Kidney tubule cell (primary cell): ENCODE data around the gene THADA.

Experiments
- DNase-seq: peaks from one replicate; pipeline ENCODE4 v3.0.0-alpha.2; 2018; ENCODE audit warnings: low spot score

Gene THADA

GRCh38 chr2:43509886-43510285 is 86.0 kb downstream of the THADA start:
- no peak for DNase-seq

DNA sequence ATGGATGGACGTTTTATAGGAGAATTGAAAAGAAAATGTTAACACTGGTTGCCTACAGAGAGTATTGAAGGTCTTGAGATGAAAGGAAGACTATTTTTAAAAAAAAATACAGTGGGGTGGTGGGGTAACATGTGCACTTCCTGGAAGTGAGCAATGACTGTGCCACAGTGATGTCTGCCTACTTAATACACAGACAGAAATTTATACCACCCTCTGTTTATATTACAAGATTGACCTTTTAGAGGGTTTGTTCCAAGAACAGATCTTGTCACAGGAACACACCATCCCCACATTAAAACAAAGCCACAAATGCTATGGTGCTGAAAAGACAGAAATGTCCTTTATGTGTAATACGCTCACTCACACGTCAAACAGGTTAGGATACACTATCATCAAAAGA is 87.6 kb downstream of the THADA start:
- DNase-seq: no peak

- peak; percentile 69 for DNase-seq
These were observed 88.7 kb downstream of the THADA start for GRCh38 chr2:43507137-43507536.

GRCh38 chr2:43495727-43496126 is 100.1 kb downstream of the THADA start:
- DNase-seq: peak; percentile 50

- no peak for DNase-seq
These were observed 101.9 kb downstream of the THADA start for GRCh38 chr2:43493954-43494353.

DNA sequence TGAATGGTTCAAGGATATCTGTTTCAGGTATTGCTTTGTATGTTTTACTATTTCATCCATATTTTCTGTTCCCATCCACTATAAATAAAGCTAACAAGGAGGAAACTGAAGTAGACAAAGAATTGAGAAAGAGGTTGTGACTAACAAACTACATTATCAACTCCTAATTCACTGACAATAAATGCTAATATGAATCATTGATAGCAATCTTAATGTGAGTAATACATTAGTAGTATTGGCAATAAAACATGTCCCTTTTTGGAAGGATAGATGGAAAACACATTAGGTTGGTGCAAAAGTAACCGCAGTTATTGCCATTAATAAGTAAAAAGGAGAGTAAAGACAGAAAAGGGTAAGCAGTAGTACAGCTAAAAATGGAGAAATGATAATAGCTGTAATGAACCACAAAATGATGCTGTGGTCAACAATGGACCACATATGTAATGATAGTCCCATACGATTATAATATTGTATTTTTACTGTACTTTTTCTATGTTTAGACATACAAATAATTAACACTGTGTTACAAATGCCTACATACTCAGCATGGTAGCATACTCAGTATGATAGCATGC is 104.7 kb downstream of the THADA start:
- DNase-seq: no peak

DNA sequence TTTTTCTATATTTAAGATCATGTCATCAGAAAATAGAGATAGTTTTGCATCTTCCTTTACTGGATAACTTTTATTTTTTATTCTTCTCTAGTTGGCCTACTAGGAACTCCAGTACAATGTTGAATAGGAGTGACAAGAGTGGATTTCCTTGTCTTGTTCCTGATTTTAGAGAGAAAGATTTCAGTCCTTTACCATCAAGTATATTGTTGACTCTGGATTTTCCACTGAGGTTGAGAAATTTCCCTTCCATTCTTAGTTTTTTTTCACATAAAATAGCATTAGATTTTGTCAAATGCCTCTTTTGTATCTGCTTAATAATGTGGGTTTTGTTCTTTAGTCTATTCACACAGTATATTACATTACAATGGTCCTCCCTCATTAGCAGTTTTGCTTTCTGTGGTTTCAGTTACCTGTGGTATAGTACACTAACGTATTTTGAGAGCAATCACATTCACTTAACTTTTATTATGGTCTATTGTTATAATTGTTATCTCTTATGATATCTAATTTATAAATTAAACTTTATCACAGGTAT is 105.5 kb downstream of the THADA start:
- DNase-seq: no peak

DNA sequence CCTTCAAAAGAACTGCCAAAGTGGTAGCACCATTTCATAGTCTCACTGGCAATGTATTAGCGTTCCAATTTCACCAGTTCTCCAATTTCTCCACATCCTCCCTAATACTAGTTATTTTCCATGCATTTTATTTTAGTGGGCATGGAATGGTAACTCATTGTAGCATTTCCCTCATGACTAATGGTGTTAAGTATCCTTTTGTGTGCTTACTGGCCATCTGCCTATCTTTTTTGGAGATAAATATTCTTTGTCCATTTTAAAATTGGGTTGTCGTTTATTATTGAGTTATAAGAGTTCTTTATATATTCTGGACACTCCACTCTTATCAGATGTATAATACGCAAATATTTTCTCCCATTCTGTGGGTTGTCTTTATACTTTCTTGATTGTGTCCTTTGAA is 107.1 kb downstream of the THADA start:
- no peak for DNase-seq

GRCh38 chr2:43486603-43487002 is 109.2 kb downstream of the THADA start:
- DNase-seq: peak; percentile 12

DNA sequence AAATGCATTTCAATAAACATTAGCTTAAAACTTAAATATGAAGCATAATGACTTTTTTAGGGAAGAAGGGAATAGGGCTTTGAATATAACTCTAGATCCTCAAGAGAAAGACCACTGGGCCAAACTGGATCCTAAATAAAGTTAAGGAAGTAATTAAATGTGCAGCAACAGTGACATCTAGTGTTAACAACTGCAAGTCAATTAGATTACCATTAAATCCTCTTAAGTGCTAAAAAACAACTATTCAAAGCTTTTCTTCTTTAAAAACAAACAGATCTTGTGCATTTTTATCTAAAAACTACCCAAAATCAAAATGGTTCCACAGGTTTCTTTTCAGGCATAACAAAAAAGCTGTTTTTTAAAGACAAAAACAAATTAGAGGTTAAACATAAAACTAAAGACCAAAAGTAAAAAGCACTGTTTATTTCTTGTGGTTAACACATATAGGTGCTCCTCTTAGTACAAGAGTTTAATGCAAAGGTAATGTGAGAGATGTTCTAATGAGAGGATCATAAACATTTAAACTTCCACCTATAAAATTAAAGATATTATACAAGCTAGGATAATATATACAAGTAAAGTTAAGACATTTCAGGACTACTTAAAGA is 111.4 kb downstream of the THADA start:
- peak; percentile 78 for DNase-seq

GRCh38 chr2:43482961-43483360 is 112.9 kb downstream of the THADA start:
- peak; percentile 85 for DNase-seq

GRCh38 chr2:43481927-43482542 is 113.8 kb downstream of the THADA start:
- no peak for DNase-seq

GRCh38 chr2:43480874-43481273 is 115.0 kb downstream of the THADA start:
- DNase-seq: no peak

- DNase-seq: no peak
These were observed 117.3 kb downstream of the THADA start for GRCh38 chr2:43478412-43479086.

GRCh38 chr2:43475922-43476321 is 119.9 kb downstream of the THADA start:
- no peak for DNase-seq

DNA sequence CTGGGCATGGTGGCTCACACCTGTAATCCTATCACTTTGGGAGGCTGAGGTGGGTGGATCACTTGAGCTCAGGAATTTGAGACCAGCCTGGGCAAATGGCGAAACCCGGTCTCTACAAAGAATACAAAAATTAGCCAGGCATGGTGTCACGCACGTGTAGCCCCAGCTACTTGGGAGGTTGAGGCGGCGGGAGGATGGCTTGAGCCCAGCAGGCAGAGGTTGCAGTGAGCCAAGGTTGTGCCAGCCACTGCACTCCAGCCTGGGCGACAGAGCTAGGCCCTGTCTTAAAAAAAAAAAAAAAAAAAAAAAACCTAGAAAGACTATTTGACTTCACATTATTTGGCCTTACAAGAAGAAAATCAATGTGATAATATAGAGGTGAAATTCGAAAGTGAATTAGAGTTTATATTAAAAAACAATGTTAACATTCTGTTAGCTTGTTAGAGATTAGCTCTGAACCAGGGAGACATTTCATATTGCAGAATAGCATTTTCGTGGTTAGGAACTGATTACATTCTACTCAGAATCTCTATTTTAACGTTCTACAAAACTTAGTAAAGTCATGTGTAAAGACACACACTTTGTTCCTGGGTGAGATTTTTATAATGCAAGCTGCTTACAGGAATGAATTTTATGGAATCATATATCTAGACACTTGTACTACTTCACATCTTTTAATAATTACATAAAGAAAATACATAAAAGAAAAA is 120.5 kb downstream of the THADA start:
- DNase-seq: no peak

DNA sequence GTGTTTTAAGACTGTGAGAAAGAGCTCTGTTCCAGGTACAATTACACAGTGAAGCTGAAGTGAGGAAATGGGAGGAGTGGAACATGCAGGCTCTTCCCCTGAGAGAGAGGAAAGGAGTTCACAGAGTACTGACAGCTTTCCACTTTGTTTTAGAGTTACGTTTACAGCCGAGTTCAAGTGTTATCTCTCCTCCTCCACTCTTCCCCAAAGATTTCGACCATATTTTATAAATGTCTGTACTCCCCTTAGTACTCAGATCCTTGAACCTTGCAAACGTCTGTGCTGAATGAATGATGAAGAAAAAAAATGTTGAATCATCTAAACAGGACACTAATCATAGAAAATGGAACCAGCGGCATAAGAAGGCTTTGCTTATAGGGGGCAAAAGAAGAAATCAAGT is 121.6 kb downstream of the THADA start:
- DNase-seq: no peak

- no peak for DNase-seq
These were observed 122.1 kb downstream of the THADA start for GRCh38 chr2:43473767-43474166.

GRCh38 chr2:43472527-43473194 is 123.2 kb downstream of the THADA start:
- DNase-seq: peak; percentile 39

DNA sequence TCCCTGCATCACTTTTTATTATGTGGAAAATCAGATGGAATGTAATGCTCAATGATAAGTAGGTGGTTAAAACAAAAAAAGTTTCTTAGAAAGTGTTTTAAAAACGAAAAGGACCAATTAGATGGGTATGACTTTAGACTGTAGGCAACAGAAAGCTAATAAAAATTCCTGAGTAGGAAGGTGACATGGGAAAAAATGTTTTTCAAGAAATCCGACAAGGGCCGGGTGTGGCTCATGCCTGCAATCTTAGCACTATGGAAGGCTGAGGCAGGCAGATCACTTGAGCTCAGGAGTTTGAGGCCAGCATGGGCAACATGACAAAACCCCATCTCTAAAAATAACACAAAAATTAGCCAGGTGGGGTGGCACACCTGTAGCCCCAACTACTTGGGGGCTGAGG is 126.1 kb downstream of the THADA start:
- no peak for DNase-seq

DNA sequence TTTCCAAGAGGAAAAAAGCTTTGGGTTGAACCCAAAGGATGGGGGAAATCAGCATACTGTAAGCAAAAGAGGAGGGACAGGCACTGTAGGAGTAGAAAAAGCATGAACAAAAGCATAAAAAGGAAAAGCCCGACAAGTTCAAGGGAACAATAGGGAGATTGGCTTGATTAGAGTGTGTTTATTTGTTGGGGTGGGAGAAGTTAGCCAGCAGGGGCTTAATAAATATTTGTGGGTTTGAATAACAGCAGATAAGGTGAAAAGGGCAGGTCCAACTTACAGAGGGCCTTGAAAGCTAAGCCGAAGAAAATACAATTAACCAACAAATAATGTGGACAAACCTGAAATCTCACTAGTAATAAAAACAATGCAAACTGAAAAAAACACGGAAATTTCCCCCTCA is 126.7 kb downstream of the THADA start:
- DNase-seq: no peak

DNA sequence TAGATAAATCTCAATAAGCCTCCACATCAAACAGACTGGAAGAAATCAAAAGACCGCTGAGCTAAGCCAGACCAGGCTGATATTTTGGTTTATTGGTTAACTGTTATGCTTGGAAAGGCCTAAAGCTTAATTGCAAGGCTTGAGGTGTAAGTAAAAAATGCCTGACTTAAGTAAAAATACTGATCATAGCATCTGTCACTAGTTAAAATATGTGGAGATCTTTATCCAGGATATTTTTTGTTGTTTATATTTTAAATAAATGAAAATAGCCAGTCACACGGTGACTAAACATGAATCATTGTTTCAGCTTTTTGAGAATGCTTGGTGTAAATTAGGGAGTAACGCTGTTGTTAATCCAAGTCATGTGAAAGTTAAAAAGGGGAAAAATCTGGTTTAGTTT is 127.9 kb downstream of the THADA start:
- peak; percentile 37 for DNase-seq
